Raji (cell line): ENCODE measurements around the gene HDAC9.

ENCODE experiments used
- POLR2A ChIP-seq: IDR thresholded peaks from 2 replicates; pipeline ENCODE4 v1.6.1; 2011; ENCODE audit warnings: low read depth, low read length, control low read depth; ENCODE audit not compliant: insufficient read depth

The HDAC9 gene

GRCh38 chr7:18803923-18804322, 308.4 kb downstream of the HDAC9 start:
- TF ChIP-seq POLR2A = no peak

- TF ChIP-seq POLR2A = no peak
These were observed 310.6 kb downstream of the HDAC9 start for GRCh38 chr7:18806177-18806576.

GRCh38 chr7:18808026-18808425, 312.5 kb downstream of the HDAC9 start:
- TF ChIP-seq POLR2A = no peak

GRCh38 chr7:18815261-18815960, 319.9 kb downstream of the HDAC9 start:
- TF ChIP-seq POLR2A = no peak

- no peak for TF ChIP-seq POLR2A
These were observed 325.4 kb downstream of the HDAC9 start for GRCh38 chr7:18820981-18821380.

GRCh38 chr7:18821554-18821953, 326.0 kb downstream of the HDAC9 start:
- no peak for TF ChIP-seq POLR2A

GRCh38 chr7:18824157-18824556, 328.6 kb downstream of the HDAC9 start:
- no peak for TF ChIP-seq POLR2A

- TF ChIP-seq POLR2A = no peak
These were observed 332.9 kb downstream of the HDAC9 start for GRCh38 chr7:18828260-18828993.

GRCh38 chr7:18828994-18829857, 333.7 kb downstream of the HDAC9 start:
- TF ChIP-seq POLR2A = no peak

- TF ChIP-seq POLR2A = no peak
These were observed 334.3 kb downstream of the HDAC9 start for GRCh38 chr7:18829858-18830285.

- TF ChIP-seq POLR2A = no peak
These were observed 335.9 kb downstream of the HDAC9 start for GRCh38 chr7:18831419-18831818.

GRCh38 chr7:18831943-18832342, 336.4 kb downstream of the HDAC9 start:
- no peak for TF ChIP-seq POLR2A

GRCh38 chr7:18834577-18834976, 339.0 kb downstream of the HDAC9 start:
- no peak for TF ChIP-seq POLR2A

GRCh38 chr7:18835001-18835690, 339.6 kb downstream of the HDAC9 start:
- no peak for TF ChIP-seq POLR2A

GRCh38 chr7:18843979-18844378, 348.4 kb downstream of the HDAC9 start:
- TF ChIP-seq POLR2A = no peak
